Small intestine (tissue), 7 donors: ENCODE measurements around the gene YPEL2. TPM values are rescaled to one million over a fixed set of nuclear protein-coding genes. Genes with fewer than 3 reads are reported as not detected.

Experiments used
- DNase-seq, 2 donors: peaks; one replicate each; pipeline versions ENCODE4 v3.0.0 to v3.0.0-alpha.2; 2013
- FAIRE-seq: peaks from 2 replicates; lab custom pipeline; 2012; peaks lifted over from hg19 to GRCh38; lab: Jason Lieb, UNC
- H3K27ac ChIP-seq, 3 donors: one replicate each; pipeline ENCODE4 v1.5.1; 2013; ENCODE audit warnings: low read length in 2 of 3, mild to moderate bottlenecking in 2 of 3, control low read depth in 1 of 3, inconsistent platforms in 1 of 3, low read depth in 1 of 3, moderate library complexity in 1 of 3
- H3K27me3 ChIP-seq, 3 donors: one replicate each; pipeline ENCODE4 v1.6.1; 2013; ENCODE audit warnings: low read length in 3 of 3, inconsistent platforms in 1 of 3; ENCODE audit not compliant: control insufficient read depth in 3 of 3, insufficient read depth in 3 of 3
- H3K36me3 ChIP-seq, 3 donors: one replicate each; pipeline ENCODE4 v1.6.1; 2013; ENCODE audit warnings: low read length in 3 of 3, inconsistent platforms in 1 of 3, low read depth in 1 of 3, mild to moderate bottlenecking in 1 of 3, moderate library complexity in 1 of 3; ENCODE audit not compliant: control insufficient read depth in 3 of 3, insufficient read depth in 2 of 3
- H3K4me1 ChIP-seq, 3 donors: one replicate each; pipeline ENCODE4 v1.6.1; 2013; ENCODE audit warnings: low read length in 2 of 3, inconsistent platforms in 1 of 3, low read depth in 1 of 3, mild to moderate bottlenecking in 1 of 3, moderate library complexity in 1 of 3; ENCODE audit not compliant: control insufficient read depth in 3 of 3, insufficient read depth in 2 of 3
- H3K4me3 ChIP-seq, 3 donors: one replicate each; pipeline ENCODE4 v1.5.1; 2013; ENCODE audit warnings: low read length in 3 of 3, control low read depth in 1 of 3, inconsistent platforms in 1 of 3, low read depth in 1 of 3, mild to moderate bottlenecking in 1 of 3, moderate library complexity in 1 of 3
- H3K9me3 ChIP-seq, 2 donors: one replicate each; pipeline ENCODE4 v1.6.1; 2013; ENCODE audit warnings: low read depth in 1 of 2, low read length in 1 of 2; ENCODE audit not compliant: control insufficient read depth in 2 of 2, insufficient read depth in 1 of 2
- WGBS, 3 donors: extraction: QIAGEN DNeasy Blood & Tissue Kit; methylation state at CpG; one replicate each; pipeline ENCODE4 v1.1.7; 2013; 5-methylcytosine and 5-hydroxymethylcytosine counted together
- polyA plus RNA-seq, 4 donors: library from polyadenylated mRNA; stranded (reverse) in 3 of 4; unstranded in 1 of 4; fragments of 200-250 nt in 3 of 4; fragments of 120-200 nt in 1 of 4; gene quantifications; one replicate each; pipeline versions ENCODE4 v1.2.1 to v1.2.3, GENCODE V29; 2013
- donor health status: healthy with polysubstance abuse.
- donor health status: control.
- donor health status: control.
- donor health status: Bipolar disorder and iron deficiency.
- donor health status: healthy.

Gene YPEL2
- polyA plus RNA-seq, 4 donors, result 4.9 to 15.2 (median 7.8) TPM

DNA sequence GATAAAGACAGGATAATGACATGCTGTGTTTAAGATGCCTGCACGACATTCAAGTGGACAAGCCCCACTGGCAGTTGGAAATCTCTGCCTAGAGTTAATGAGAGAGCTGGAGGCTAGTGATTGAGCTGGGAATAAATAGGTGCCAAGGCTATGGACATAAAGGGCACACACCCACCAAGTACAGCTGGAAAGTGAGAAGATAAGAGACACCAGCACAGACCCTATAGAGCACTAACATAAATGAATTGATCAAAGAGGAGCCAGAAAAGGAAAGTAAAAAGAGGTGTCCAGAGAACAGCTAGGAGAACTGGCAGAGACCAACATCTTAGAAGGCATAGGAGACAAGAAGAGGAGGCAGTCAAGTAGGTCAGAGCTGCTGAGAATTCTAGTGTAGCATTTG, 101.2 kb downstream of the YPEL2 start:
- Histone ChIP-seq H3K27me3 (no peaks in the 10 kb centered on the region), H3K4me1 (peaks cover 3 to 14% (median 3%) of the 10 kb centered on the region in 3 donors), H3K9me3 (no peaks in the 10 kb centered on the region), H3K27ac (no peak overlapping the region), H3K4me3 (no peak overlapping the region), H3K36me3 (no peaks in the 10 kb centered on the region)
- no peak for DNase-seq
- WGBS, 3 donors, result 38 to 70% (median 41%) methylated on average over 1 of the region's 1 CpG
- no peak for FAIRE-seq

DNA sequence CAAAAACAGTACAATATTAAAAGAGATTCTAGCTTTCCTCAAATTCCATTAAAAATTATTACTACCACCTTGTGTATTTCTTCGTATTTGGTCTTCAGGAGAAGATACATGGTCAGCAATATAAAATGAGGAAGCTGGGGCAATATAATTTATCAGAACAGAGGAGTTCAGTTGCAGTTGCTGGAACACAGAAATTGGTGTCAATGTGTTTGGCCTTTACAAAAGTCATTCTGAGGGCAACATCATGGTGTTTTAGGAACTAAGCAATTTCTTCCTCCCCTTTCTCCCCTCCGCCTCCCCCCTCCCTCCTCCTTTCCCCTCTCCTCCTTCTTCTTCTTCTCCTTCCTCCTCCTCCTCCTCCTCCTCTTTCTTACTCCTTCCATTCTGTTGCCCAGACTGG, 102.1 kb downstream of the YPEL2 start:
- WGBS, 3 donors, result 77 to 90% (median 86%) methylated on average over 2 of the region's 2 CpGs

GRCh38 chr17:59434429-59434828, 103.0 kb downstream of the YPEL2 start:
- H3K9me3 ChIP-seq, result no peaks in the 10 kb centered on the region
- 82 to 86% (median 84%) methylated on average over 3 of the region's 3 CpGs for WGBS, 3 donors

More for the DNA sequence above, 102.1 kb downstream of the YPEL2 start:
- no peaks in the 10 kb centered on the region for H3K9me3 ChIP-seq
- DNase-seq (no peak), FAIRE-seq (no peak)
- H3K27me3 ChIP-seq, result no peaks in the 10 kb centered on the region
- H3K27ac ChIP-seq, result no peak overlapping the region
- peaks cover 3 to 14% (median 3%) of the 10 kb centered on the region in 3 donors for H3K4me1 ChIP-seq
- no peak overlapping the region for H3K4me3 ChIP-seq
- no peaks in the 10 kb centered on the region for H3K36me3 ChIP-seq

DNA sequence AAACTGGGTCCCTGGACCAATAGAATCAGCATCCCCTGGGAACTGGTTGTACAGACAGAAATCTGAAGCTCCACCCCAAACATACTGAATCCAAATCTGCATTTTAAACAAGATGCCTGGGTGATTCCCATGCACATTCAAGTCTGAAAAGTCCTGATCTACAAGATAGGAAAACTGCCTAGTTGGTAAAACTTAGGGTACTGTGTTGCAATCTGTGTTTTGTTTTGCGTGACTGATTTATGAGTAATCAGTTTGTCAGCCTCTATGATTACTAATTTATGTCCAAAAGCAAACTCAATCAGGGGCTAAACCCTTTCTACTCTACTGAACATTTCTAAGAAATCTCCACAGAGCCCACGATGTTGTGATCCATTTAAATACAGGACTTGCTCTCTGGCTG, 103.8 kb downstream of the YPEL2 start:
- no peak overlapping the region for H3K4me3 ChIP-seq
- 22 to 39% (median 39%) methylated on average over 2 of the region's 2 CpGs for WGBS, 3 donors
- H3K9me3 ChIP-seq, result no peaks in the 10 kb centered on the region
- FAIRE-seq (no peak), DNase-seq (no peak)
- no peaks in the 10 kb centered on the region for H3K36me3 ChIP-seq
- H3K27me3 ChIP-seq, result no peaks in the 10 kb centered on the region
- H3K27ac ChIP-seq, result no peak overlapping the region
- H3K4me1 ChIP-seq, result peaks cover 0 to 2% (median under 1%) of the 10 kb centered on the region in 3 donors

More at GRCh38 chr17:59434429-59434828, 103.0 kb downstream of the YPEL2 start:
- no peaks in the 10 kb centered on the region for H3K36me3 ChIP-seq
- DNase-seq, result no peak
- peaks cover 0 to 9% (median 3%) of the 10 kb centered on the region in 3 donors for H3K4me1 ChIP-seq
- no peak overlapping the region for H3K4me3 ChIP-seq
- H3K27ac ChIP-seq, result no peak overlapping the region
- FAIRE-seq, result no peak
- H3K27me3 ChIP-seq, result no peaks in the 10 kb centered on the region

GRCh38 chr17:59436900-59437299, 105.4 kb downstream of the YPEL2 start:
- no peak for FAIRE-seq
- WGBS, 3 donors, result 86 to 91% (median 87%) methylated on average over 4 of the region's 4 CpGs

DNA sequence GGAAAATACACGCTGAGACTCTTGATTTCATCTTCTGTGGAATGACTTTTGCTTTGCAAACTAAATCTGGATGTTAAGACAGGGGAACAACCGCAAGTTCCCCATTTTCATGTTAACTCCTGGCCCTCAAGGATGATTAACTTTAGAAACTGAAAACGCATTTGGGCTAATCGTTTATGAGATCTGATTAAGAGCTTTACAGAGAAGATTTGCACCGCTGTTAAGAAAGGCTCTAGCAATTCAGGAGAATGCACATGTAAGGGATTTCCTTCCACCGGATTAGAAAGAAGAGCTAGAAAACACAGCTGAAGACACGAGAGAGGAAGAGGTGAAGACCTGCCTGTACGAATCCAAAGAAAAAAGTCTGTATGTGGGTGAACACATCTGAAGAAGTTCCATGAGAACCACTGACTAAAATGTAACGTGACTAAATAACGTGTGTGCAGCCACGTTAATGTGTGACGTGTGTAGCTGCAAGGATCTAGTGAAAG, 106.4 kb downstream of the YPEL2 start:
- DNase-seq (no peak), FAIRE-seq (no peak)
- whole genome bisulfite sequencing, 3 donors, result 63 to 75% (median 74%) methylated on average over 12 of the region's 12 CpGs
- no peaks in the 10 kb centered on the region for H3K27me3 ChIP-seq
- H3K4me1 ChIP-seq, result peaks cover 0 to 2% (median 0%) of the 10 kb centered on the region in 3 donors
- H3K36me3 ChIP-seq, result no peaks in the 10 kb centered on the region
- H3K27ac ChIP-seq, result no peak overlapping the region
- H3K9me3 ChIP-seq, result no peaks in the 10 kb centered on the region
- no peak overlapping the region for H3K4me3 ChIP-seq

More at GRCh38 chr17:59436900-59437299, 105.4 kb downstream of the YPEL2 start:
- H3K36me3 ChIP-seq, result no peaks in the 10 kb centered on the region
- DNase-seq, result no peak
- H3K27ac ChIP-seq, result no peak overlapping the region
- H3K27me3 ChIP-seq, result no peaks in the 10 kb centered on the region
- no peak overlapping the region for H3K4me3 ChIP-seq
- H3K9me3 ChIP-seq, result no peaks in the 10 kb centered on the region
- peaks cover 0 to 2% (median 0%) of the 10 kb centered on the region in 3 donors for H3K4me1 ChIP-seq

DNA sequence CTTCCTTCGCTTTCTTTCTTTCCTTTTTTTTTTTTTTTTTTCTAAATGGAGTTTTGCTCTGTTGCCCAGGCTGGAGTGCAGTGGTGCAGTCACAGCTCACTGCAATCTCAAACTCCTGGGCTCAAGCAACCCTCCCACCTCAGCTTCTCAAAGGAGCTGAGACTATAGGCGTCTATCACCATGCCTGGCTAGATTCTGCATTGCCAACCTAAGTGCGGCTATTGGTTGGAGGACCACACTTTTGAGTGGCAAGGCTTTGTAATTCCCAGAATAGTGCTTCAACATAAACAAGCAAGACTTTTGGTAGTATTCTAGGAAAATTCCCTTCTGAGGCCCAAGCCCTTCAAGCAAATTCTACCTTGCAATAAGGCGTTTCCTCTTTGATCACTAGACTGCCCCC, 107.8 kb downstream of the YPEL2 start:
- Histone ChIP-seq H3K36me3 (no peaks in the 10 kb centered on the region), H3K27ac (peak overlapping the region in 1 of 3 donors; percentile 27), H3K9me3 (no peaks in the 10 kb centered on the region), H3K4me3 (no peak overlapping the region), H3K4me1 (peaks cover 0 to 2% (median 0%) of the 10 kb centered on the region in 3 donors), H3K27me3 (no peaks in the 10 kb centered on the region)
- DNase-seq, result no peak
- WGBS, 3 donors, result 86 to 98% (median 93%) methylated on average over 4 of the region's 4 CpGs
- no peak for FAIRE-seq

DNA sequence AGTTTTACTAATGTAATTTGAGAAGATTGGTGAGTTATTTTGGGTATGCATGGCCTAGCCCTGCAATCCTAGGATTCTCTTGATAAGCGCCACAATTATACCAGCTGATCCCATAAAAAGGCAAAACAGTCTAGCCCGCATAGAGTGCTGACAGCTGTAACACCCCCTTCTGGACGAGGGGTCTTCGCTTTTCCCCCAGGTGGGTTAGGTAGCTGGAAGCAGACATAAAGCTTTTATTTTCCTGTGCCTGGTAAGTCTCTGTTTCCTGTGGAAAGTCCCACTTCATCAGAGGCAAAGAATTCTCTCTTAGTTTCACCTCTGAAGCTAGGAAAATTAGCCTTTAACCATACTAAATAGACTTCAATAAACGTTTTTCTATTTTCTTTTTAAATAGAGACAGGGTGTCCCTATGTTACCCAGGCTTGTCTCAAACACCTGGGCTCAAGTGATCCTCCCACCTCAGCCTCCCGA, 108.3 kb downstream of the YPEL2 start:
- Histone ChIP-seq H3K9me3 (no peaks in the 10 kb centered on the region), H3K4me1 (peaks cover 0 to 2% (median 0%) of the 10 kb centered on the region in 3 donors), H3K4me3 (no peak overlapping the region), H3K36me3 (no peaks in the 10 kb centered on the region), H3K27me3 (no peaks in the 10 kb centered on the region), H3K27ac (peak overlapping the region in 1 of 3 donors; percentile 55)
- FAIRE-seq, result no peak
- WGBS, 3 donors, result 62 to 72% (median 70%) methylated on average over 6 of the region's 6 CpGs
- DNase-seq, result no peak
